Hepatocyte (in vitro differentiated cells): ENCODE measurements around the gene HLF.

ENCODE experiments used
- EZH2 ChIP-seq: fragments of 200-600 bp; sonication (generic); IDR thresholded peaks from 2 replicates; pipeline ENCODE4 v1.6.1; 2016; ENCODE audit warnings: antibody characterized with exemption, mild to moderate bottlenecking, borderline replicate concordance
- TF ChIP-seq, protein P1 (sequence below): fragments of 200-600 bp; sonication (generic); IDR thresholded peaks from 2 replicates; pipeline ENCODE4 v1.5.1; 2016; ENCODE audit warnings: antibody characterized with exemption, mild to moderate bottlenecking; ENCODE audit not compliant: poor library complexity

DNA sequence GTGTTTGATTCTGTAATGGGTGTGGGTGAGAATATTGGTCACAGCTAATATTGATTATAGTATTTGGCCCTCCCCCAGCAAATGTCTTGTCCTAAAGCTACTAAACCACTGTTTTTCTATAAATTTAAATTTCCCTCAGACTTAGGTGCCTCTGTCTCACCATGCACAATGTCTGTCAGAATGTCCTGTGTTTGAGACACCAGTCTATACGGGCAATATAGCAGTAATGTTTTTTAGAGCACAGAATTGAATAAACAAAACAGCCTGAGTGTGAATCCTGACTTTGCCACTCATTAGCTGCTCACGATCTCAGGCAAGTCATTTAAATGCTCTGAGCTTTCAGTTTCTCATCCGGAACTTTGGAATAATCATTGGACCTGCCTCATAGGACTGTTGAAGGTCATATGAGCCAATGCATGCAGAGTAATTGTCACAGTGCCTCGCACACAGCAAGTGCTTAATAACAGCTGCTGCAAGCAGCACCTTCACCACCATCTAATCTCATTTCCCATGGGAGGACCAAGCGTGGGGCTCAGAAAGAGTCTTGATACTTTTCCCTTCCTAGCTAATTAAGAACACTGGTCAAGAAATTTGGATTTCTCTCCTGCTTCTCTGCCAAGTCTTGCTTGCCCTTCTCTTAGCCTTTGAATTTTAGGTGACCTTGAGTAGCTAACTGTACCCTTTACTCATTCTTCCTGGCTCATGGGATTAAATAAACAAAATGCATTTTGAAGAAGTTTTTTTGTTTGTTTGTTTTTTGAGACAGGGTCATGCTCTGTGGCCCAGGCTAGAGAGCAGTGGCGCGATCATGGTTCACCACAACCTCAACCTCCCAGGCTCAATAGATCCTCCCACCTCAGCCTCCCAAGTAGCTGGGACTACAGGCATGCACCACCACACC is 9.8 kb downstream of the HLF start:
- TF ChIP-seq, protein P1, sequence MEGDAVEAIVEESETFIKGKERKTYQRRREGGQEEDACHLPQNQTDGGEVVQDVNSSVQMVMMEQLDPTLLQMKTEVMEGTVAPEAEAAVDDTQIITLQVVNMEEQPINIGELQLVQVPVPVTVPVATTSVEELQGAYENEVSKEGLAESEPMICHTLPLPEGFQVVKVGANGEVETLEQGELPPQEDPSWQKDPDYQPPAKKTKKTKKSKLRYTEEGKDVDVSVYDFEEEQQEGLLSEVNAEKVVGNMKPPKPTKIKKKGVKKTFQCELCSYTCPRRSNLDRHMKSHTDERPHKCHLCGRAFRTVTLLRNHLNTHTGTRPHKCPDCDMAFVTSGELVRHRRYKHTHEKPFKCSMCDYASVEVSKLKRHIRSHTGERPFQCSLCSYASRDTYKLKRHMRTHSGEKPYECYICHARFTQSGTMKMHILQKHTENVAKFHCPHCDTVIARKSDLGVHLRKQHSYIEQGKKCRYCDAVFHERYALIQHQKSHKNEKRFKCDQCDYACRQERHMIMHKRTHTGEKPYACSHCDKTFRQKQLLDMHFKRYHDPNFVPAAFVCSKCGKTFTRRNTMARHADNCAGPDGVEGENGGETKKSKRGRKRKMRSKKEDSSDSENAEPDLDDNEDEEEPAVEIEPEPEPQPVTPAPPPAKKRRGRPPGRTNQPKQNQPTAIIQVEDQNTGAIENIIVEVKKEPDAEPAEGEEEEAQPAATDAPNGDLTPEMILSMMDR: no peak
- TF ChIP-seq EZH2: no peak
